PC-3 (cell line): ENCODE results near the gene PITHD1. TPM values are rescaled to one million over a fixed set of nuclear protein-coding genes. Genes with fewer than 3 reads are reported as not detected.

Experiments used
- ATAC-seq: fragments of 200-7000 bp; cut with Tn5 transposase; 2 replicates; pipeline ENCODE4 v1.9.1; 2020; ENCODE audit warnings: mild to moderate bottlenecking, moderate library complexity
- BruUV-seq: library from RNA; stranded (reverse); fragments of 400-500 nt; replicated peaks from 2 replicates; lab custom pipeline; 2021; lab: Mats Ljungman, UMichigan
- CTCF ChIA-PET: fragments of 300-600 bp; sonication (Branson Sonifier 250); formaldehyde crosslinking; loops from one replicate; lab custom pipeline; 2022; ENCODE audit warnings: antibody characterized with exemption; lab: Charles Lee
- POLR2A ChIA-PET: fragments of 300-600 bp; sonication (Branson Sonifier 250); formaldehyde crosslinking; loops from one replicate; lab custom pipeline; 2022; ENCODE audit warnings: antibody characterized with exemption; ENCODE audit not compliant: unreplicated experiment; lab: Charles Lee
- DNase-seq: peaks from one replicate; pipeline ENCODE4 v3.0.0-alpha.2; 2015
- H2AFZ ChIP-seq: fragments of 300-600 bp; sonication (generic); 2 replicates; pipeline ENCODE4 v1.6.0; 2016; ENCODE audit warnings: antibody characterized with exemption, low read length
- H3F3A ChIP-seq: fragments of 300-600 bp; sonication (generic); one replicate; pipeline ENCODE4 v1.6.0; 2017; ENCODE audit warnings: antibody characterized with exemption, low read length, control low read depth, mild to moderate bottlenecking; ENCODE audit not compliant: unreplicated experiment
- H3K27ac ChIP-seq: fragments of 300-600 bp; sonication (generic); 2 replicates; pipeline ENCODE4 v1.5.1; 2016; ENCODE audit warnings: mild to moderate bottlenecking, low read length
- H3K27me3 ChIP-seq: fragments of 300-600 bp; sonication (generic); 2 replicates; pipeline ENCODE4 v1.6.1; 2016; ENCODE audit warnings: low read length, mixed read lengths
- H3K36me3 ChIP-seq: fragments of 300-600 bp; sonication (generic); 2 replicates; pipeline ENCODE4 v1.6.1; 2016; ENCODE audit warnings: low read depth, mixed run types, low read length, mixed read lengths
- H3K4me1 ChIP-seq: fragments of 300-600 bp; sonication (generic); 2 replicates; pipeline ENCODE4 v1.5.1; 2016; ENCODE audit warnings: low read length; ENCODE audit not compliant: insufficient read depth
- H3K4me2 ChIP-seq: fragments of 300-600 bp; sonication (generic); 2 replicates; pipeline ENCODE4 v1.6.0; 2016; ENCODE audit warnings: low read length
- H3K4me3 ChIP-seq: fragments of 300-600 bp; sonication (generic); 2 replicates; pipeline ENCODE4 v1.5.1; 2016; ENCODE audit warnings: mild to moderate bottlenecking, low read length, mixed read lengths
- H3K79me2 ChIP-seq: fragments of 300-600 bp; sonication (generic); 2 replicates; pipeline ENCODE4 v1.6.1; 2017; ENCODE audit warnings: low read length, mixed read lengths
- H3K9ac ChIP-seq: fragments of 300-600 bp; sonication (generic); 2 replicates; pipeline ENCODE4 v1.6.0; 2016; ENCODE audit warnings: mild to moderate bottlenecking, low read length
- H3K9me2 ChIP-seq: fragments of 300-600 bp; sonication (generic); replicated peaks from 2 replicates; pipeline ENCODE4 v1.6.1; 2016; ENCODE audit warnings: mixed run types, low read length, mixed read lengths
- H3K9me3 ChIP-seq: fragments of 300-600 bp; sonication (generic); 2 replicates; pipeline ENCODE4 v1.6.1; 2016; ENCODE audit warnings: low read length, mixed read lengths
- H4K20me1 ChIP-seq: fragments of 300-600 bp; sonication (generic); 2 replicates; pipeline ENCODE4 v1.6.1; 2016; ENCODE audit warnings: low read length, mixed read lengths
- CTCF ChIP-seq: fragments of 300-600 bp; sonication (generic); conservative IDR thresholded peaks from 2 replicates; pipeline ENCODE4 v1.5.1; 2017; ENCODE audit warnings: antibody characterized with exemption, low read depth, mild to moderate bottlenecking, low read length
- EZH2 ChIP-seq: fragments of 300-600 bp; sonication (generic); IDR thresholded peaks from one replicate; pipeline ENCODE4 v1.6.1; 2017; ENCODE audit warnings: antibody characterized with exemption, mild to moderate bottlenecking, low read length; ENCODE audit not compliant: unreplicated experiment
- EZH2phosphoT487 ChIP-seq: fragments of 300-600 bp; sonication (generic); IDR thresholded peaks from 2 replicates; pipeline ENCODE4 v1.6.1; 2018; ENCODE audit warnings: mild to moderate bottlenecking, antibody characterized with exemption, low read length, borderline replicate concordance
- intact Hi-C: fragments of 100-400 bp; cut with micrococcal nuclease; formaldehyde crosslinking; loops from 2 replicates; pipeline ENCODE4 v1.9.0; 2023
- total RNA-seq: library from RNA; depleted of rRNA; stranded (reverse); fragments of >200 nt; gene quantifications from 2 replicates; pipeline ENCODE4 v1.2.3, GENCODE V29; 2014

The PITHD1 gene
- total RNA-seq, 1 experiment from 2014 or later, result 107 TPM

- H2AFZ ChIP-seq, result peak within 1 kb of the TSS; percentile 72
- peaks cover 36% of the 10 kb centered on the region for H3K79me2 ChIP-seq
- CTCF ChIA-PET, result interaction anchor here (0.8 kb wide), 1 partner anchor 19 kb away, joined by 4 read pairs; no protein-coding TSS in a partner anchor
- no peaks in the 10 kb centered on the region for H3K9me2 ChIP-seq
- no peaks in the 10 kb centered on the region for H4K20me1 ChIP-seq
- H3K27me3 ChIP-seq, result no peaks in the 10 kb centered on the region
- TSS peak; percentile 49 for BruUV-seq
- H3K9ac ChIP-seq, result peak within 1 kb of the TSS; percentile 90
- intact Hi-C loops, result loop anchor here (1.0 kb wide), 1 partner anchor 8 kb away; no protein-coding TSS in a partner anchor
- DNase-seq (peak; percentile 87), ATAC-seq (peak; percentile 73)
- no peaks in the 10 kb centered on the region for H3K9me3 ChIP-seq
- peak within 1 kb of the TSS; percentile 100 for H3K4me3 ChIP-seq
- no peak for TF ChIP-seq EZH2
- no peak for TF ChIP-seq EZH2phosphoT487
- TF ChIP-seq CTCF, result no peak
- H3K36me3 ChIP-seq, result peaks cover 24% of the 10 kb centered on the region
- H3F3A ChIP-seq, result peaks cover 13% of the 10 kb centered on the region
- H3K4me1 ChIP-seq, result peaks cover 24% of the 10 kb centered on the region
- H3K27ac ChIP-seq, result peak within 1 kb of the TSS; percentile 82
- peak within 1 kb of the TSS; percentile 100 for H3K4me2 ChIP-seq
- POLR2A ChIA-PET, result interaction anchor here (0.5 to 1.2 kb wide), 2 partner anchors 8 to 20 kb away, joined by 3 to 5 read pairs; no protein-coding TSS in a partner anchor
Observed at GRCh38 chr1:23790696-23791515, 12.7 kb downstream of the PITHD1 start, which contains the start of gene LYPLA2. Gene LYPLA2 (plus strand): TSS chr1:23791145. CDS start chr1:23792683, 1,538 bp downstream.

- Histone ChIP-seq H3K4me1 (peaks cover 24% of the 10 kb centered on the region), H2AFZ (peak overlapping the region; percentile 68), H3K4me3 (peak overlapping the region; percentile 100), H3K9me2 (no peaks in the 10 kb centered on the region), H3K27ac (peak overlapping the region; percentile 44; the same call in 1 of the 2 replicates), H3K27me3 (no peaks in the 10 kb centered on the region), H3F3A (peaks cover 13% of the 10 kb centered on the region), H3K4me2 (peak overlapping the region; percentile 100), H3K9me3 (no peaks in the 10 kb centered on the region), H3K9ac (peak overlapping the region; percentile 90), H4K20me1 (no peaks in the 10 kb centered on the region), H3K36me3 (peaks cover 20% of the 10 kb centered on the region), H3K79me2 (peaks cover 32% of the 10 kb centered on the region)
- intact Hi-C loops, result no loop called here
- peak; percentile 39 for DNase-seq
- BruUV-seq, result no TSS peak
- TF ChIP-seq EZH2 (no peak), CTCF (no peak), EZH2phosphoT487 (no peak)
- ATAC-seq, result peak; percentile 34
- ChIA-PET CTCF (interaction anchor here (0.8 kb wide), 1 partner anchor 20 kb away, joined by 4 read pairs; no protein-coding TSS in a partner anchor), POLR2A (interaction anchor here (0.7 kb wide), 1 partner anchor 8 kb away, joined by 7 read pairs; no protein-coding TSS in a partner anchor)
Observed at GRCh38 chr1:23791516-23792047, 13.4 kb downstream of the PITHD1 start.
